SK-N-SH (cell line): Measurements from ENCODE around the gene BLCAP. TPM values are rescaled to one million over a fixed set of nuclear protein-coding genes. Genes with fewer than 3 reads are reported as not detected.

Source experiments
- CTCF ChIA-PET: fragments of 300-600, 350-600 bp; formaldehyde crosslinking; extraction: SDS; loops from one replicate; lab custom pipeline; 2021; lab: Yijun Ruan, JAX
- POLR2A ChIA-PET: fragments of 350-600 bp; sonication (Branson Sonifier 250); formaldehyde crosslinking; extraction: SDS; loops from one replicate; lab custom pipeline; 2020; ENCODE audit warnings: antibody characterized with exemption, inconsistent platforms; lab: Yijun Ruan, JAX
- DNase-seq: peaks from one replicate; pipeline ENCODE4 v3.0.0; 2012
- H2AFZ ChIP-seq: fragments of 200-600 bp; sonication (generic); 2 replicates; pipeline ENCODE4 v1.8.1; 2016; ENCODE audit warnings: antibody characterized with exemption, mild to moderate bottlenecking, low read depth
- H3F3A ChIP-seq: fragments of 200-600 bp; sonication (generic); replicated peaks from 2 replicates; pipeline ENCODE3; 2016; ENCODE audit warnings: antibody characterized with exemption, mild to moderate bottlenecking; ENCODE audit not compliant: insufficient read depth
- H3K27ac ChIP-seq, 2 experiments: fragments of 200-500 bp in 1 of 2; fragments of 200-600 bp in 1 of 2; sonication (Bioruptor generic) in 1 of 2; sonication (generic), shearing (Covaris generic) in 1 of 2; 2 replicates each; pipeline versions ENCODE4 v1.5.1 to v1.6.1; 2014 to 2016; ENCODE audit warnings: low read depth in 2 of 2, inconsistent platforms in 1 of 2, low read length in 1 of 2, mild to moderate bottlenecking in 1 of 2, mixed read lengths in 1 of 2
- H3K27me3 ChIP-seq: fragments of 200-600 bp; sonication (generic), shearing (Covaris generic); 2 replicates; pipeline ENCODE4 v1.6.1; 2016; ENCODE audit warnings: mixed run types; ENCODE audit not compliant: insufficient read depth
- H3K36me3 ChIP-seq, 2 experiments: fragments of 200-500 bp in 1 of 2; fragments of 200-600 bp in 1 of 2; sonication (Bioruptor generic) in 1 of 2; sonication (generic) in 1 of 2; replicated peaks in 1 of 2; 2 replicates each; pipeline versions ENCODE3 to v1.5.1; 2014 to 2016; ENCODE audit warnings: low read length in 1 of 2, mild to moderate bottlenecking in 1 of 2; ENCODE audit not compliant: insufficient read depth in 2 of 2, control insufficient read depth in 1 of 2
- H3K4me1 ChIP-seq, 2 experiments: fragments of 200-500 bp in 1 of 2; fragments of 200-600 bp in 1 of 2; sonication (Bioruptor generic) in 1 of 2; sonication (generic), shearing (Covaris generic) in 1 of 2; 2 replicates each; pipeline versions ENCODE4 v1.5.1 to v1.6.1; 2014 to 2016; ENCODE audit warnings: low read depth in 1 of 2, low read length in 1 of 2, mixed run types in 1 of 2; ENCODE audit not compliant: insufficient read depth in 2 of 2, control insufficient read depth in 1 of 2
- H3K4me2 ChIP-seq: fragments of 200-600 bp; sonication (generic), shearing (Covaris generic); 2 replicates; pipeline ENCODE4 v1.6.1; 2017; ENCODE audit warnings: mixed run types
- H3K4me3 ChIP-seq, 2 experiments: fragments of 200-500 bp in 1 of 2; fragments of 200-600 bp in 1 of 2; sonication (Bioruptor generic) in 1 of 2; sonication (generic), shearing (Covaris generic) in 1 of 2; 2 replicates each; pipeline versions ENCODE4 v1.5.1 to v1.8.1; 2014 to 2016; ENCODE audit warnings: low read depth in 2 of 2, inconsistent platforms in 1 of 2, low read length in 1 of 2, mild to moderate bottlenecking in 1 of 2, mixed read lengths in 1 of 2, moderate library complexity in 1 of 2
- H3K79me2 ChIP-seq: fragments of 200-600 bp; sonication (generic); 2 replicates; pipeline ENCODE4 v1.8.1; 2017; ENCODE audit warnings: mild to moderate bottlenecking; ENCODE audit not compliant: insufficient read depth
- H3K9ac ChIP-seq: fragments of 200-600 bp; sonication (generic); 2 replicates; pipeline ENCODE4 v1.6.1; 2017; ENCODE audit warnings: mixed run types
- H3K9me2 ChIP-seq: fragments of 200-600 bp; sonication (generic); 2 replicates; pipeline ENCODE4 v1.6.1; 2017; ENCODE audit warnings: mixed run types
- H3K9me3 ChIP-seq: fragments of 200-600 bp; sonication (generic); 2 replicates; pipeline ENCODE4 v1.6.1; 2017; ENCODE audit warnings: mixed run types, mild to moderate bottlenecking, moderate library complexity
- H4K20me1 ChIP-seq: fragments of 200-600 bp; sonication (generic); 2 replicates; pipeline ENCODE4 v1.6.1; 2017; ENCODE audit warnings: mild to moderate bottlenecking, mixed run types; ENCODE audit not compliant: insufficient read depth
- CHD2 ChIP-seq: fragments of 150-350 bp; IDR thresholded peaks from 2 replicates; pipeline ENCODE4 v1.6.1; 2018; ENCODE audit warnings: low read length; ENCODE audit not compliant: partially characterized antibody
- ELF1 ChIP-seq: IDR thresholded peaks from 2 replicates; pipeline ENCODE4 v1.4.0; 2012
- EP300 ChIP-seq, 2 experiments: IDR thresholded peaks; 2 replicates each; pipeline versions ENCODE4 v1.4.0 to v1.6.1; 2012; ENCODE audit warnings: borderline replicate concordance in 1 of 2, low read depth in 1 of 2, low read length in 1 of 2
- FOXJ3 ChIP-seq: sonication (generic); formaldehyde crosslinking; IDR thresholded peaks from 2 replicates; pipeline ENCODE4 v1.5.1; 2020; ENCODE audit warnings: mild to moderate bottlenecking, missing genetic modification reagents
- GABPA ChIP-seq: IDR thresholded peaks from 2 replicates; pipeline ENCODE4 v1.4.0; 2012; ENCODE audit warnings: low read depth, mild to moderate bottlenecking
- GATA2 ChIP-seq: sonication (generic); formaldehyde crosslinking; IDR thresholded peaks from 2 replicates; pipeline ENCODE4 v1.5.0; 2020; ENCODE audit warnings: mild to moderate bottlenecking, missing genetic modification reagents
- JUND ChIP-seq: IDR thresholded peaks from 2 replicates; pipeline ENCODE4 v1.4.0; 2012
- MEF2A ChIP-seq: IDR thresholded peaks from 2 replicates; pipeline ENCODE4 v1.4.0; 2012; ENCODE audit warnings: low read depth, borderline replicate concordance
- NFIC ChIP-seq: IDR thresholded peaks from 2 replicates; pipeline ENCODE4 v1.4.0; 2012; ENCODE audit warnings: borderline replicate concordance
- NRF1 ChIP-seq: IDR thresholded peaks from 2 replicates; pipeline ENCODE4 v1.6.1; 2012; ENCODE audit warnings: low read depth, mild to moderate bottlenecking, low read length
- PBX3 ChIP-seq: IDR thresholded peaks from 2 replicates; pipeline ENCODE4; 2012
- POLR2AphosphoS5 ChIP-seq: IDR thresholded peaks from 2 replicates; pipeline ENCODE4 v1.6.1; 2012; ENCODE audit warnings: low read depth, low read length
- RXRA ChIP-seq: IDR thresholded peaks from 2 replicates; pipeline ENCODE4 v1.4.0; 2012; ENCODE audit warnings: low read depth, mild to moderate bottlenecking, borderline replicate concordance
- SMC3 ChIP-seq: IDR thresholded peaks from 2 replicates; pipeline ENCODE4 v1.6.1; 2012; ENCODE audit warnings: low read depth, low read length, improper control_type of control experiment
- TAF1 ChIP-seq: IDR thresholded peaks from 2 replicates; pipeline ENCODE4 v1.6.1; 2012; ENCODE audit warnings: low read depth, mild to moderate bottlenecking, low read length, moderate library complexity, borderline replicate concordance
- YY1 ChIP-seq: IDR thresholded peaks from 2 replicates; pipeline ENCODE4 v1.4.0; 2012; ENCODE audit warnings: low read depth, mild to moderate bottlenecking
- WGBS: methylation state at CpG from one replicate; pipeline ENCODE4 v1.1.6; 2017; ENCODE audit warnings: low lambda C conversion rate; 5-methylcytosine and 5-hydroxymethylcytosine counted together
- polyA plus RNA-seq, 3 experiments: library from polyadenylated mRNA; depleted of rRNA; stranded (reverse); fragments of >200 nt; gene quantifications; 2 replicates each; pipeline ENCODE4 v1.2.3, GENCODE V29; 2012
- TF ChIP-seq, protein P1 (sequence below): fragments of 200-600 bp; sonication (generic); IDR thresholded peaks from 2 replicates; pipeline ENCODE4 v1.6.1; 2017; ENCODE audit warnings: antibody characterized with exemption, mild to moderate bottlenecking, moderate library complexity

Gene BLCAP
- polyA plus RNA-seq, 1 of the 3 experiments (the other 2 are of a cell fraction): 55.8 TPM

- Histone ChIP-seq H3K4me1 (no peaks in the 10 kb centered on the region), H3K27ac (no peak overlapping the region), H3F3A (peaks cover 3% of the 10 kb centered on the region), H3K9me3 (no peaks in the 10 kb centered on the region), H2AFZ (no peak overlapping the region), H3K4me3 (no peak overlapping the region), H4K20me1 (no peaks in the 10 kb centered on the region), H3K36me3 (no peaks in the 10 kb centered on the region), H3K9ac (no peak overlapping the region), H3K4me2 (no peak overlapping the region), H3K27me3 (peaks cover 28% of the 10 kb centered on the region; the same call in 1 of the 2 replicates), H3K9me2 (no peaks in the 10 kb centered on the region), H3K79me2 (no peaks in the 10 kb centered on the region)
- ChIA-PET POLR2A (no interaction called here), CTCF (interaction anchor here (1.4 kb wide), 1 partner anchor 15 kb away, joined by 3 read pairs; no protein-coding TSS in a partner anchor)
- no peak for DNase-seq
- TF ChIP-seq ELF1: no peak
- no peak for TF ChIP-seq GABPA
- TF ChIP-seq GATA2: no peak
- TF ChIP-seq TAF1: no peak
- TF ChIP-seq NRF1: no peak
- TF ChIP-seq MEF2A: no peak
- no peak for TF ChIP-seq CHD2
- TF ChIP-seq PBX3: no peak
- no peak for TF ChIP-seq NFIC
- TF ChIP-seq JUND: no peak
- no peak for TF ChIP-seq POLR2AphosphoS5
- no peak for TF ChIP-seq FOXJ3 (CRISPR knock-in tag)
- TF ChIP-seq, protein P1, sequence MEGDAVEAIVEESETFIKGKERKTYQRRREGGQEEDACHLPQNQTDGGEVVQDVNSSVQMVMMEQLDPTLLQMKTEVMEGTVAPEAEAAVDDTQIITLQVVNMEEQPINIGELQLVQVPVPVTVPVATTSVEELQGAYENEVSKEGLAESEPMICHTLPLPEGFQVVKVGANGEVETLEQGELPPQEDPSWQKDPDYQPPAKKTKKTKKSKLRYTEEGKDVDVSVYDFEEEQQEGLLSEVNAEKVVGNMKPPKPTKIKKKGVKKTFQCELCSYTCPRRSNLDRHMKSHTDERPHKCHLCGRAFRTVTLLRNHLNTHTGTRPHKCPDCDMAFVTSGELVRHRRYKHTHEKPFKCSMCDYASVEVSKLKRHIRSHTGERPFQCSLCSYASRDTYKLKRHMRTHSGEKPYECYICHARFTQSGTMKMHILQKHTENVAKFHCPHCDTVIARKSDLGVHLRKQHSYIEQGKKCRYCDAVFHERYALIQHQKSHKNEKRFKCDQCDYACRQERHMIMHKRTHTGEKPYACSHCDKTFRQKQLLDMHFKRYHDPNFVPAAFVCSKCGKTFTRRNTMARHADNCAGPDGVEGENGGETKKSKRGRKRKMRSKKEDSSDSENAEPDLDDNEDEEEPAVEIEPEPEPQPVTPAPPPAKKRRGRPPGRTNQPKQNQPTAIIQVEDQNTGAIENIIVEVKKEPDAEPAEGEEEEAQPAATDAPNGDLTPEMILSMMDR: no peak
- TF ChIP-seq SMC3: no peak
- 54% methylated on average over 6 of the region's 6 CpGs for WGBS
Measured at GRCh38 chr20:37479266-37479665, 48.4 kb downstream of the BLCAP start.

- H4K20me1 ChIP-seq: no peaks in the 10 kb centered on the region
- H3K9me2 ChIP-seq: no peaks in the 10 kb centered on the region
- CTCF ChIA-PET: interaction anchor here (1.1 kb wide), 1 partner anchor 13 kb away, joined by 3 read pairs; no protein-coding TSS in a partner anchor
- no peak overlapping the region for H3K9ac ChIP-seq
- POLR2A ChIA-PET: no interaction called here
- DNase-seq: no peak
- H3K4me1 ChIP-seq: peaks cover 0 to 3% of the 10 kb centered on the region in 2 experiments; a peak in 1 of 4 replicates
- TF ChIP-seq, protein P1: no peak
- no peak for TF ChIP-seq TAF1
- no peak for TF ChIP-seq JUND
- TF ChIP-seq EP300 (IDR thresholded peaks at IDR 0.05; ENCODE audit: borderline replicate concordance in 1 of 2, low read depth in 1 of 2, low read length in 1 of 2): no peak
- TF ChIP-seq YY1: no peak
- TF ChIP-seq NFIC: no peak
- no peak for TF ChIP-seq RXRA
- H2AFZ ChIP-seq: no peak overlapping the region
- WGBS: 29% methylated on average over 3 of the region's 3 CpGs
- no peaks in the 10 kb centered on the region for H3K9me3 ChIP-seq
- H3K79me2 ChIP-seq: no peaks in the 10 kb centered on the region
- no peaks in the 10 kb centered on the region for H3F3A ChIP-seq
- H3K36me3 ChIP-seq: no peaks in the 10 kb centered on the region
- H3K27ac ChIP-seq: no peak overlapping the region
- no peak overlapping the region for H3K4me2 ChIP-seq
- H3K4me3 ChIP-seq: no peak overlapping the region
- peaks cover 28% of the 10 kb centered on the region; the same call in 1 of the 2 replicates for H3K27me3 ChIP-seq
Measured at GRCh38 chr20:37477041-37477440, 50.6 kb downstream of the BLCAP start.
